Breast epithelium (tissue), 3 donors: Measurements from ENCODE around the gene IGFBP1.

Experiments used
- POLR2A ChIP-seq: fragments of 450-650 bp; IDR thresholded peaks from one replicate; pipeline ENCODE4 v1.6.1; 2016; ENCODE audit warnings: antibody characterized with exemption, mild to moderate bottlenecking, moderate library complexity
- POLR2AphosphoS5 ChIP-seq, 3 donors: sonication (generic); formaldehyde crosslinking; IDR thresholded peaks; one replicate each; pipeline ENCODE4 v1.6.1; 2017; ENCODE audit warnings: antibody characterized with exemption in 3 of 3
- TF ChIP-seq, protein P1 (sequence below), 3 donors: fragments of 450-650 bp; IDR thresholded peaks; one replicate each; pipeline ENCODE4 v1.5.1; 2016 to 2017; ENCODE audit warnings: antibody characterized with exemption in 3 of 3, mild to moderate bottlenecking in 3 of 3, moderate library complexity in 3 of 3

DNA sequence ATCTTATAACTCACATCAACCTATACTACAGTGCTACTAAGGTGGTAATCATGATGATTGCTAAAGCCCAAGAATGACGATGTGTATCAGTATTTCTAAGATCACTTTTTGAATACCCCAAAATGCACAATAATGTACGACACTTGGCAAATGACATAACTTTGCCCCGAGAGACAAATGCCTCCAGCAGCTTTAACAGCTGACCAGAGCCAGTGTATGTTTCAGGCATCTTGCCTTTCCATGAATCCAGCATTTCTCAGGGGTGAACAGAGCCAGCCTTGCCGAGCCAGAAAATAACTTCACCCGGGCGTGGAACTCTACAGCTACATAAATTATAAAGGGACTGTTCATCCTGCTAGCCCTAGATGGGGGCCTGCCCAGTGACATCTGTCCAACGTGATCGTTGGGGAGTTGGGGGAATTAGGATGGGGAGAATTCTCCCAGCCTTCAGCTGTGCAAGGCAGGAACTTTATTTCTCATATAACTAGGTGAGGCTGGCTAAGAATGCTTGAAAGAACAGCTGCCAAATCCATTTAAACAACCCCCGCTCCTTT is 31.0 kb downstream of the IGFBP1 start:
- TF ChIP-seq, protein P1, sequence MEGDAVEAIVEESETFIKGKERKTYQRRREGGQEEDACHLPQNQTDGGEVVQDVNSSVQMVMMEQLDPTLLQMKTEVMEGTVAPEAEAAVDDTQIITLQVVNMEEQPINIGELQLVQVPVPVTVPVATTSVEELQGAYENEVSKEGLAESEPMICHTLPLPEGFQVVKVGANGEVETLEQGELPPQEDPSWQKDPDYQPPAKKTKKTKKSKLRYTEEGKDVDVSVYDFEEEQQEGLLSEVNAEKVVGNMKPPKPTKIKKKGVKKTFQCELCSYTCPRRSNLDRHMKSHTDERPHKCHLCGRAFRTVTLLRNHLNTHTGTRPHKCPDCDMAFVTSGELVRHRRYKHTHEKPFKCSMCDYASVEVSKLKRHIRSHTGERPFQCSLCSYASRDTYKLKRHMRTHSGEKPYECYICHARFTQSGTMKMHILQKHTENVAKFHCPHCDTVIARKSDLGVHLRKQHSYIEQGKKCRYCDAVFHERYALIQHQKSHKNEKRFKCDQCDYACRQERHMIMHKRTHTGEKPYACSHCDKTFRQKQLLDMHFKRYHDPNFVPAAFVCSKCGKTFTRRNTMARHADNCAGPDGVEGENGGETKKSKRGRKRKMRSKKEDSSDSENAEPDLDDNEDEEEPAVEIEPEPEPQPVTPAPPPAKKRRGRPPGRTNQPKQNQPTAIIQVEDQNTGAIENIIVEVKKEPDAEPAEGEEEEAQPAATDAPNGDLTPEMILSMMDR (IDR thresholded peaks at IDR 0.05) = no peak
- no peak for TF ChIP-seq POLR2A
- TF ChIP-seq POLR2AphosphoS5 (IDR thresholded peaks at IDR 0.05) = no peak
